GM12892 (cell line): ENCODE measurements around the gene SMARCA2.

ENCODE experiments used
- POLR2A ChIP-seq: IDR thresholded peaks from 2 replicates; pipeline ENCODE4 v1.6.1; 2011; ENCODE audit warnings: low read depth, low read length, control low read depth
- POLR2AphosphoS5 ChIP-seq: IDR thresholded peaks from 2 replicates; pipeline ENCODE4 v1.6.1; 2011; ENCODE audit warnings: low read depth, low read length, control low read depth

- TF ChIP-seq POLR2A = no peak
- no peak for TF ChIP-seq POLR2AphosphoS5
Observed at GRCh38 chr9:2159521-2160454, 144.6 kb downstream of the SMARCA2 start.
